Measurements from ENCODE around the gene SCARF2. TPM values are rescaled to one million over a fixed set of nuclear protein-coding genes. Genes with fewer than 3 reads are reported as not detected.
A peak's percentile ranks its signal among the peaks of the same experiment; 100 is the strongest.

SCARF2 gene
- total RNA-seq, 1 donor from 2014 or later: 12.6 TPM

DNA sequence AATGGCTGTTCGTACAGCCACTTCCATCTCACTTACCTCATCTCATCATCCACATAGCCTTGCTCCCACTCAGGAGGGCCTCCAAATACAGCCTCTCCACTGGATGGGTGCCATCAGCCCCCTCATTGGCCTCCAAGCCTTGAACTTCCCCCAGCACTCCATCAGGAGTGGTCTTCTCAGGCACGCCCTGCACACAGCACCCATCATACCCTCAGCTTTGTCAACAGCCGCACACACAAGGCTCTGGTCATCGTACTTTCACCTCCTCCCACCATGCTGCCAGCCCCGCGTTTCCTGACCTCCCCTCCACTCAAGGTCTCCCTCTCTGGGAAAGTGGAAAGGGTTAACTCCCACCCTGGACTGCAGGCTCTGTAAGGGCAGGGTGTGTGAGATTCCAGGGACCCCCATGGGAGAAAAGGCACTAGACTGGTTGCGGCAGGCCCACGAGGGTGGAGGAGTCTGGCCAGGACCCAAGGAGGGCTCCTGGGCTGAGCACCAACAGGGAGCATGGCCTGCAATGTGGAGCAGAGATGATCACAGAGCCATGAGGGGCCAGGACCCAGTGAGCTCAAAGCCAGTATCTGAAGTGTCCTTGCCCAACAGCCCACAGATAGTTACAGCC is 21.0 kb upstream of the SCARF2 start:
- no peak for DNase-seq (ENCODE audit: low read depth)
- TF ChIP-seq, protein P1, sequence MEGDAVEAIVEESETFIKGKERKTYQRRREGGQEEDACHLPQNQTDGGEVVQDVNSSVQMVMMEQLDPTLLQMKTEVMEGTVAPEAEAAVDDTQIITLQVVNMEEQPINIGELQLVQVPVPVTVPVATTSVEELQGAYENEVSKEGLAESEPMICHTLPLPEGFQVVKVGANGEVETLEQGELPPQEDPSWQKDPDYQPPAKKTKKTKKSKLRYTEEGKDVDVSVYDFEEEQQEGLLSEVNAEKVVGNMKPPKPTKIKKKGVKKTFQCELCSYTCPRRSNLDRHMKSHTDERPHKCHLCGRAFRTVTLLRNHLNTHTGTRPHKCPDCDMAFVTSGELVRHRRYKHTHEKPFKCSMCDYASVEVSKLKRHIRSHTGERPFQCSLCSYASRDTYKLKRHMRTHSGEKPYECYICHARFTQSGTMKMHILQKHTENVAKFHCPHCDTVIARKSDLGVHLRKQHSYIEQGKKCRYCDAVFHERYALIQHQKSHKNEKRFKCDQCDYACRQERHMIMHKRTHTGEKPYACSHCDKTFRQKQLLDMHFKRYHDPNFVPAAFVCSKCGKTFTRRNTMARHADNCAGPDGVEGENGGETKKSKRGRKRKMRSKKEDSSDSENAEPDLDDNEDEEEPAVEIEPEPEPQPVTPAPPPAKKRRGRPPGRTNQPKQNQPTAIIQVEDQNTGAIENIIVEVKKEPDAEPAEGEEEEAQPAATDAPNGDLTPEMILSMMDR (conservative IDR thresholded peaks at IDR 0.05; ENCODE audit: low read depth, low read length): no peak
- H3K4me3 ChIP-seq (ENCODE audit: low read depth, low read length): no peak overlapping the region

DNA sequence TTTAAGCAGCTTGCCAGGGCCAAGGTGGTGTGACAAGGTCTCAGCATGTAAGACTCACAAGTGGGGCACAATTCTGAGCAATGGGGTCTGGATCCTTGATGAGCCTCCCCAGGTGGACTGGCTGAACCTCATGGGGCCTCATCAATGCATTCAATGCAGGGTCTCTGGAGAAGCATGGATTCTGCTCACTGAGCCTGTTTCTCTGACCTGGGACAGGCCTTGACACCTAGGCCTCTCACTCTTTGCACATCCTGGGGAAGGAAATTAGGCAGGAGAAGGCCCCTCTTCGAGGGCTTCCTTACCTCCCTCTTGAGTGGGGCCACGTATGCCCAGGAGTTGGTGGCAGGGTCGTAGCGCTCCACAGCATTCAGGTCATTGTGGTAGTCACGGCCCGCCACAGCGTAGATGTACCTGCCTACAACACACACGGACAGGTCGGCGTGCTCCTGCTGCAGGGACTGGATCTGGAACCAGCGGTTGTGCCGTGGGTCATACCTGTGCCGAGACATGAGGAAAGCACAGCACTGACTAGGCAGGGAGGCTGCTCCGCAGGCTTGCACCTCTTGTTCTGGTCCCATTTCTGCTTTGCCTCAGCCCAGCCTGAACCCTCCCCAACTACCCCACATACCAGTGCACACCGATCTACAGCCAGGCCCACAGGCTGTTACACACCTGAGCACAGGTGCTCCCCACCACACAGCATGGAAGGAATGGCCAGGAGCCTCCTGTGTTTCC is 20.0 kb upstream of the SCARF2 start:
- DNase-seq (ENCODE audit: low read depth): no peak
- TF ChIP-seq, protein P1 (conservative IDR thresholded peaks at IDR 0.05; ENCODE audit: low read depth, low read length): no peak
- no peak overlapping the region for H3K4me3 ChIP-seq (ENCODE audit: low read depth, low read length)

DNA sequence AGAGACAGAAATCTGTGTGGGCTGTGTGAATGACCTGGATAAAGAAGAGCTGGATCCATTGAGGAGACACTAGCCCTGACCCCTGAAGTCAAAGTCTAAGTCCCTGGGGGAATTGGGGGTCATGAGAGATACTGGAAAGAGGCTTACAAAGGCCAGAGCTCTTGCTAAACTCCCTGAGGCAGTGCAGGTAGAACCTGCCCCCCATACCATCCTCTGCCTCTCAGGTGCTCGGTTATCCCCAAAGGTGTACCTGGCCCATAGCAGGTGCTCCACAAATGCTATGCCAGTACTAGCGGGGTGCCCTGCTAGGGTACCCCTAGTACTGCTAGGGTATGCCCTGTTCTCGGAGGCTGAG is 19.1 kb upstream of the SCARF2 start:
- TF ChIP-seq, protein P1 (conservative IDR thresholded peaks at IDR 0.05; ENCODE audit: low read depth, low read length): no peak
- DNase-seq (ENCODE audit: low read depth): no peak
- no peak overlapping the region for H3K4me3 ChIP-seq (ENCODE audit: low read depth, low read length)

DNA sequence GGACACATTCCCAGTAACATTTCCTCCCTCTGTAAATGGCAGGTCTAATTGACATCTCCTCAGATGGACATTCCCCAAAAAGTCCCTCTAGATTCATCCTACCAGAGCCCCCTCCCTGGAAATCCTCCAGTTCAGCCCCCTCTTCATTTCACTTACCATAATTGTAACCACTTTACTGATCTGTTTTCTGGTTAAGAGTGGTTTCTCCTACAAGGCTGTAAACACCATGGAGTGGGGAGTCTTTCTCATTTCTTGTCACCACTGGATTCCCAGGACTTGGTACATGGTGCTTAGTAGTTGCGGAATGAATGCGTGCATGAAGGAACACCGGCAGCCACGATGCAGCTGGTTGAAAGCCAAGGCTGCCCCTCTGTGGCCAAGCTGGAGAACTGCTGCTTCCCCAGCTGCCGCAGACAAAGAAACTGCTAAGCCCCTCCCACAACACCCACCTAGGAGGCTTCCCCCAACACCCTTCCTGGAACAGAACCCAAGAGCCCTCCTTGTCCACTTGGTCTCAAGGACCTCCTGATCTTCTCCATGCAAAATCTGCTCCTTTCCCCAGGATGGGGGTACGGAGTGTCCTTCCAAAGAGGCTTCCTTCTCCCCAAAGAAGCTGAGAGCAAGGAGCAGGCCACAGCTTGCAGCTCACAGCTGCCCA is 18.6 kb upstream of the SCARF2 start:
- TF ChIP-seq, protein P1 (conservative IDR thresholded peaks at IDR 0.05; ENCODE audit: low read depth, low read length): peak; percentile 92
- DNase-seq (ENCODE audit: low read depth): peak; percentile 27
- no peak overlapping the region for H3K4me3 ChIP-seq (ENCODE audit: low read depth, low read length)

DNA sequence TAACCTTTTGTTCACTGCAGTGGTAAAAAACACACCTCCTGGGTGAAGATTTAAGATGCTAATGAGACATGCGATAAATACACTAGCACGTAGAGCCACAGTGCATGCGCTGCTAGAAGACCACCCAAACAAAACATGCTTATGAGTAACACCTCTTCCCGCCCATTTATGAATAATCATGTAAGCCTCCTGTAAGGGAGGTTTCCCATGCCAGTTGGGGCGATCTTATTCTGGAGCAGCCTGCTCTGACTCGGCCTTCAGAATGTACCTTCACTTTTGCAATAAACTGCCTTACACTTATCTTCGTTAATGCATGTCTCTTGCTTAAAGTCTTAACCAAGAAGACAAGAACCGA is 18.1 kb upstream of the SCARF2 start:
- H3K4me3 ChIP-seq (ENCODE audit: low read depth, low read length): no peak overlapping the region
- DNase-seq (ENCODE audit: low read depth): no peak
- TF ChIP-seq, protein P1 (conservative IDR thresholded peaks at IDR 0.05; ENCODE audit: low read depth, low read length): no peak

DNA sequence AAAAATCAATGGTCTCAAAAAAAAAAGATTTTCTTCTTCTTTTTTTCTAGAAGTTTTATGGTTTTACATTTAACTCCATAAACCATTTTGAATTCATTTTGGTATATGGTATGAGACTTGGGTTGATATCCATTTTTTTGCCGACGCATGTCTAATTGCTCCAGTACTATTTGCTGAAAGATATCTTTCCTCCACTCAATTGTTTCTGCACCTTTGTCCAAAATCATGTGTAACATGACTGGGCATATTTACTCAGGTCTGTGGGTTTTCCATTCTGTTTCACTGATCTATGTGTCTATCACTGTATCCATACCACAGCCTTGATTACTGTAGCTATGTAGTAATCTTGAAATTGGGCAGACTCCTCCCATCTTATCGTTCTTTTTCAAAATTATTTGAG is 15.6 kb upstream of the SCARF2 start:
- H3K4me3 ChIP-seq (ENCODE audit: low read depth, low read length): no peak overlapping the region
- no peak for DNase-seq (ENCODE audit: low read depth)
- TF ChIP-seq, protein P1 (conservative IDR thresholded peaks at IDR 0.05; ENCODE audit: low read depth, low read length): no peak
